ENCODE data around the gene DNAH6.
A peak's percentile ranks its signal among the peaks of the same experiment; 100 is the strongest.

DNA sequence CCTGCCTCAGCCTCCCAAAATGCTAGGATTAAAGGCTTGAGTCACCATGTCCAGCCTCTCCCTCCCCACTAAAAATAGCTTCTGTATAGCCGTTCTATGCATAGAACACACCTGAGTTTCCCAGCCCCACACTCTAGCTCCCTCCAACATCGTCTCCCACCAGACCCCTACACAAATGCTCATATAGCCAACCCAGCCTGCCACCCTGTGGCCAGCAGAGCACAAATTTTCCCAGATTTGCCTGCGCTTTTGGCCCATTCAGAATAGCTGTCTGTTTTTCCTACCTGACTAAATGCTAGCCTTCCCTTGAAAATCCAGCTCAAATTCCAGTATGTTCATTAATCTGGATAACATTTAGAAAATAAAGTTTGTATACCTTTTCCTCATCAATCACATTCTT is 341.8 kb downstream of the DNAH6 start:
- TF ChIP-seq, protein P1, sequence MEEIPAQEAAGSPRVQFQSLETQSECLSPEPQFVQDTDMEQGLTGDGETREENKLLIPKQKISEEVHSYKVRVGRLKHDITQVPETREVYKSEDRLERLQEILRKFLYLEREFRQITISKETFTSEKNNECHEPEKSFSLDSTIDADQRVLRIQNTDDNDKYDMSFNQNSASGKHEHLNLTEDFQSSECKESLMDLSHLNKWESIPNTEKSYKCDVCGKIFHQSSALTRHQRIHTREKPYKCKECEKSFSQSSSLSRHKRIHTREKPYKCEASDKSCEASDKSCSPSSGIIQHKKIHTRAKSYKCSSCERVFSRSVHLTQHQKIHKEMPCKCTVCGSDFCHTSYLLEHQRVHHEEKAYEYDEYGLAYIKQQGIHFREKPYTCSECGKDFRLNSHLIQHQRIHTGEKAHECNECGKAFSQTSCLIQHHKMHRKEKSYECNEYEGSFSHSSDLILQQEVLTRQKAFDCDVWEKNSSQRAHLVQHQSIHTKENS (CRISPR knock-in tag; IDR thresholded peaks at IDR 0.05): no peak
- TF ChIP-seq PCBP2 (IDR thresholded peaks at IDR 0.05; ENCODE audit: low read depth, low read length, poor library complexity, severe bottlenecking) (no peak), TEAD4 (IDR thresholded peaks at IDR 0.05; ENCODE audit: low read length) (no peak), TEAD4 (CRISPR knock-in tag; IDR thresholded peaks at IDR 0.05; ENCODE audit: borderline replicate concordance) (no peak), CCAR2 (IDR thresholded peaks at IDR 0.05; ENCODE audit: low read depth, low read length) (no peak), POLR2AphosphoS5 (IDR thresholded peaks at IDR 0.05; ENCODE audit: control insufficient read depth, insufficient read depth, low read depth, low read length) (no peak), PTTG1 (tag; IDR thresholded peaks at IDR 0.05; ENCODE audit: low read depth) (no peak), KAT8 (IDR thresholded peaks at IDR 0.05; ENCODE audit: low read depth) (no peak), MAZ (CRISPR knock-in tag; conservative IDR thresholded peaks at IDR 0.05 in 1 of 2, IDR thresholded peaks at IDR 0.05 in 1 of 2) (no peak), POLR2G (IDR thresholded peaks at IDR 0.05; ENCODE audit: low read depth, low read length) (no peak), RAD21 (CRISPR knock-in tag; conservative IDR thresholded peaks at IDR 0.05 in 1 of 2, IDR thresholded peaks at IDR 0.05 in 1 of 2) (peak in 1 of 2 experiments; percentile 35; a peak in 2 of 4 replicates), CHD1 (IDR thresholded peaks at IDR 0.05; ENCODE audit: low read length) (no peak)
- TF ChIP-seq, protein P2, sequence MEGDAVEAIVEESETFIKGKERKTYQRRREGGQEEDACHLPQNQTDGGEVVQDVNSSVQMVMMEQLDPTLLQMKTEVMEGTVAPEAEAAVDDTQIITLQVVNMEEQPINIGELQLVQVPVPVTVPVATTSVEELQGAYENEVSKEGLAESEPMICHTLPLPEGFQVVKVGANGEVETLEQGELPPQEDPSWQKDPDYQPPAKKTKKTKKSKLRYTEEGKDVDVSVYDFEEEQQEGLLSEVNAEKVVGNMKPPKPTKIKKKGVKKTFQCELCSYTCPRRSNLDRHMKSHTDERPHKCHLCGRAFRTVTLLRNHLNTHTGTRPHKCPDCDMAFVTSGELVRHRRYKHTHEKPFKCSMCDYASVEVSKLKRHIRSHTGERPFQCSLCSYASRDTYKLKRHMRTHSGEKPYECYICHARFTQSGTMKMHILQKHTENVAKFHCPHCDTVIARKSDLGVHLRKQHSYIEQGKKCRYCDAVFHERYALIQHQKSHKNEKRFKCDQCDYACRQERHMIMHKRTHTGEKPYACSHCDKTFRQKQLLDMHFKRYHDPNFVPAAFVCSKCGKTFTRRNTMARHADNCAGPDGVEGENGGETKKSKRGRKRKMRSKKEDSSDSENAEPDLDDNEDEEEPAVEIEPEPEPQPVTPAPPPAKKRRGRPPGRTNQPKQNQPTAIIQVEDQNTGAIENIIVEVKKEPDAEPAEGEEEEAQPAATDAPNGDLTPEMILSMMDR (IDR thresholded peaks at IDR 0.05 in 2 of 3, conservative IDR thresholded peaks at IDR 0.05 in 1 of 3; ENCODE audit: insufficient read depth in 2 of 3, low read depth in 1 of 3, low read length in 3 of 3): peak; percentile 19 to 35 (median 34); a peak in 3 of 6 replicates
- TF ChIP-seq, protein P3, sequence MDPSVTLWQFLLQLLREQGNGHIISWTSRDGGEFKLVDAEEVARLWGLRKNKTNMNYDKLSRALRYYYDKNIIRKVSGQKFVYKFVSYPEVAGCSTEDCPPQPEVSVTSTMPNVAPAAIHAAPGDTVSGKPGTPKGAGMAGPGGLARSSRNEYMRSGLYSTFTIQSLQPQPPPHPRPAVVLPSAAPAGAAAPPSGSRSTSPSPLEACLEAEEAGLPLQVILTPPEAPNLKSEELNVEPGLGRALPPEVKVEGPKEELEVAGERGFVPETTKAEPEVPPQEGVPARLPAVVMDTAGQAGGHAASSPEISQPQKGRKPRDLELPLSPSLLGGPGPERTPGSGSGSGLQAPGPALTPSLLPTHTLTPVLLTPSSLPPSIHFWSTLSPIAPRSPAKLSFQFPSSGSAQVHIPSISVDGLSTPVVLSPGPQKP (CRISPR knock-in tag; IDR thresholded peaks at IDR 0.05): no peak
